CD4-positive, alpha-beta T cell treated with Interleukin-17A for 1 hour (primary cell): ENCODE data around the gene IL17RB.

Source experiments
- DNase-seq: peaks from one replicate; pipeline ENCODE4 v3.0.0-alpha.2; 2020

The IL17RB gene

DNA sequence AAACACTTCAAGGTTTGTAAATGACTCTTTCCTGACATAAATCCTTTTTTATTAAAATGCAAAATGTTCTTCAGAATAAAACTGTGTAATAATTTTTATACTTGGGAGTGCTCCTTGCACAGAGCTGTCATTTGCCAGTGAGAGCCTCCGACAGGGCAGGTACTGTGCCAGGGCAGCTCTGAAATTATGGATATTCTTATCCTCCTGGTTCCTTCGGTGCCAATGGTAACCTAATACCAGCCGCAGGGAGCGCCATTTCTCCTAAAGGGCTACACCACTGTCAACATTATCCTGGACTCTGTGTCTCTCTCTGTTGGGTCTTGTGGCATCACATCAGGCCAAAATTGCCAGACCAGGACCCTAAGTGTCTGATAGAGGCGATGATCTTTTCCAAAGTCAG, 33.1 kb upstream of the IL17RB start:
- no peak for DNase-seq

DNA sequence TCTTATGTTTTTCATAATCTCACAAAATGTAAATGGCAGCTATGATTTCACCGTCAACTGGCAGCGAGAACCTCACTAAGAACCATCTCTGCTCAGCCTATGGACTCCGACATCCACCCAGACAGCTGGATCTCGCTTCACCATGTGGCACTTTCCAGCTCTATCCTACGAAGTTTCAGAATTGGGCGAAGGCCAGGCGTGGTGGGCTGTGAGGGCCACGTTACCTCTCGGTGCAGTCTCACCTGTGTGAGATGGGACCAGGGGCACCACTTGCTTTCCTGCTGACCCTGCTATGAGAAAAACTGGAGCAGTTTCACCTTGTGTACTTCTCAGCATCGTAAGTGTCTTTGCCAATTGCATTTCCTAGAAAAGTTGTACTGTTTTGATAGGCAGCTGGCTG, 32.5 kb upstream of the IL17RB start:
- no peak for DNase-seq

GRCh38 chr3:53815067-53815466, 31.3 kb upstream of the IL17RB start:
- DNase-seq = no peak

- DNase-seq = no peak
Measured at GRCh38 chr3:53815651-53816050, 30.7 kb upstream of the IL17RB start.

GRCh38 chr3:53816425-53816824, 29.9 kb upstream of the IL17RB start:
- DNase-seq = no peak

GRCh38 chr3:53817211-53817610, 29.2 kb upstream of the IL17RB start:
- no peak for DNase-seq

- no peak for DNase-seq
Measured at GRCh38 chr3:53817809-53818208, 28.6 kb upstream of the IL17RB start.

DNA sequence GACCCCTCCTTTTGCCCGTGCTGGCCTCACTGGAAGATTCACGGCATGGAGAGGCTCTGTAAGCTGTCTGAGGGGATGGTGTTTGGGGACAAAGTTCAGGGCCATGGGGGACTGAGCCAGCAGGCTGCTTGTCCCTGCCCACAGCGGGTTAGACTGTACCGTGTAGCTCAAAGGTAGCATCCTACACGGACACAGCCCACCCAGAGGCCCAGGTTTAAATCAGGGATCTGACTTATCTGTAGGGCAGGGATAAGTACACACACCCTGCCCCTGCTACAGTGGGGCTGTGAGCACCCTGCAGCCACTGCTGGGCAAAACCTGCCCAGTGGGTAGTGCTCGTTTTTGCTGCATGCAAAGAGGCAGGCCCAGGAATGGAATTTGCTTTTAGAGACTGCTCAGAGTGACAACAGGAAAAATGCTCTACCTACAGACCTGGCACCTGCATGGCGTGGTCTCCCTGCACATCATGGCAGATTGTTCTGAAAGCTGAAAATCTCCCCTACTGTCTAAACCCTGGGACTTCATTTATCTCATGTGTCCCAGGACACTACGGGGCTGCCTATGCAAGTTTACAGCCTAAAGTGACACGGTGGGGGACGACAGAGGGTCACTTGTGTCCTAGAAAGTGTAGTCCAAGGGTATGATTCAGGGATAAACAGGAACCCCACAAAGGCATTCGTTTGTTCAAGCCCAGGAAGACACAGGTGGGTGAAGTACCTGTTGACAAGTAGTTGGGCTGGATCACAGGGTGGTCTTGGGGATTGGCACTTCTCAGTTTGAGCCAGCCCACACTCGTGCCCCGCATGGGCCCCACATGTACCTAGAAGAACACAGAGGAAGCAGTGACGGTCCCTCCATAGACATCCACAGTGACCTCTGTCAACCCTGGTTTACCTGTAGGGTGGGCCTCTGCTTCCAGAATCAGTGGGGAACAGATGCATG, 27.9 kb upstream of the IL17RB start:
- no peak for DNase-seq

DNA sequence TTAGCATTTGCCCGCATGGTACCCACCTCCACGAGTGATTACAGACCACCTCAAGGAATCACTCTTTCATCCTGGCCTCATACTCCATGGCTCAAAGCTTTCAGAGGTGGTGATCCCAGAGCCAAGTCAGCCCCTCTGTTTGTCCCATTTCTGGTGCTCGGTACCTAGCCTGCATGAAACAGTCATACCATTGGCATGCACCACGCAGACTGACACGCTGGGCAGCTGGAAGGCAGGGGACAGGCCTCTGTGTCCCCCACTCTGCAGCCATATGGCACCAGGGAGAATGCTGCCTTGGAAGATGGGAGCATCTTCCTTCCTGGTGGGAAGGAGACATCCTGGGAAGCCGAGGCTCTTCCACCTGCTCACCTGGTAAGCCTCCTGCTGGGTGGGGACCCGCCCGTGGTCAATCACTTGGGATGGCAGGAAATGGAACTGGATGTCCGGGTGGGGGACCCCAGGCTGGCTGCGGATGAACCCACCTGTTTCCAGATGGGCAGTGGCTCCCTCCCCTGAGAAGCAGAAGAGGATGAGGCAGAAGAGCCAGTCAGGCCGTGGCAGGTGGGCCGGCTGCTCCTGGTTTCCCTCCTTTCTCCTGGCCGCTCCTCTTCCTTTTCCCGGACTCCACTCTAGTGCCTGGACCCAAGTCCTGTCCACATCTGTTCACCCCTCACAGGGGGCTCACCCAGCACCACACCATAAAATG, 27.1 kb upstream of the IL17RB start:
- DNase-seq = no peak

GRCh38 chr3:53820084-53820483, 26.3 kb upstream of the IL17RB start:
- no peak for DNase-seq

DNA sequence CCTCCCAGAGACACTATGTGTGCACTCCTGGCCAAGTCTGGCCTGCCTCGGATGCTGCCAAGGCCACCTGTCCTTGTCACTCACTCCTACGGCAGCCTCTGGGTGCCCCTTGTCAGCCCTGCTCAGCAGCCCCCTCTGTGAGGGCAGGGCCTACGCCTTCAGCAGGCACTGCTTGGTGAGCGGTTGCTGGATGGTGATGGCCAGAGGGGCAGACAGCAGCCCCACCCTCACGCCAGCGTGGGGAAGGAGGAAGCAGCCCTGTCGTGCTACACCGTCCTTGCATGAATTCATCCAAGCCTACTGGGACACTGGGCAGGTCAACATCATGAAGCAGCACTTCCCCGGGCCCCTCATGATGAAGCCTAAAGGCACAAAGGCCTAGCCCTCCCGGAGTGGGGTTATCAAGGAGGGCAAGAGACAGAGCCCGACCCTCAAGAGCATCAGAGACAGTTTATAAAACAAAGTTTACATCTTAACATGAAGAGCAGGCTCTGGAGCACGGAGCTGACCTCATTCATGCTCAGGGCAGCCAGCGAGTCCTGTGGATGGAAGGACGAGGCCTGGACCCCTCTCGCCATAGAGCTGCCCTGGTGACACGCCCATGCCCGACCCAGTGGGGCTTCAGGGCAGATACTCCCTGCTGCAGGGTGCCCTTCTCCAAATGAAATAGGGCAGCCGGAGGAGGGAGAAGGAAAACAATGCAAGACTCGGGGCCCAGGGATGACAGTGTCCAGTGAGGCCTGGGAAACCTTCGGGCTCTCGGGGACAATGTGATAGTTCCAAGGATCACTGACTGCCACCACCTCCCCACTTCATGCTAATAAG, 25.4 kb upstream of the IL17RB start:
- DNase-seq = no peak

- DNase-seq = no peak
Measured at GRCh38 chr3:53821631-53822121, 24.7 kb upstream of the IL17RB start.

DNA sequence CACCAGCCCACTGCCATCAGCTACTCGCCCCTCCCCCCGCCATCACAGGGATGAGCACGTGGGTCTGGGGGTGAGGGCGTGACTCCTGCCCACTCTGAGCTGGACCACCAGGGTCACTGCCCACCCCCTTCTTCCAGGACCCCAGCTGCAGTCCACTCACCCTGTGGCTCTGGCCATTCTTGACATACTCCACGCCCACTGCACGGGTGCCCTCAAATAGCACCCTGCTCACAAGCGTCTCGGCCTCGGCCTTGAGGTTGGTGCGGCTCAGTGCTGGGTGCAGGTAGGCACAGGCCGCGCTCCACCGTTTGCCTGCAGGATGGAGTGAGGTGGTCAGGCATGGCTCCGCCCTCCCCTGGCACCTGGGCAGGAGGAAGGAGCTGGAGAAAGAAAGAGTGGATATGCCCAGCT, 24.0 kb upstream of the IL17RB start:
- DNase-seq = no peak

DNA sequence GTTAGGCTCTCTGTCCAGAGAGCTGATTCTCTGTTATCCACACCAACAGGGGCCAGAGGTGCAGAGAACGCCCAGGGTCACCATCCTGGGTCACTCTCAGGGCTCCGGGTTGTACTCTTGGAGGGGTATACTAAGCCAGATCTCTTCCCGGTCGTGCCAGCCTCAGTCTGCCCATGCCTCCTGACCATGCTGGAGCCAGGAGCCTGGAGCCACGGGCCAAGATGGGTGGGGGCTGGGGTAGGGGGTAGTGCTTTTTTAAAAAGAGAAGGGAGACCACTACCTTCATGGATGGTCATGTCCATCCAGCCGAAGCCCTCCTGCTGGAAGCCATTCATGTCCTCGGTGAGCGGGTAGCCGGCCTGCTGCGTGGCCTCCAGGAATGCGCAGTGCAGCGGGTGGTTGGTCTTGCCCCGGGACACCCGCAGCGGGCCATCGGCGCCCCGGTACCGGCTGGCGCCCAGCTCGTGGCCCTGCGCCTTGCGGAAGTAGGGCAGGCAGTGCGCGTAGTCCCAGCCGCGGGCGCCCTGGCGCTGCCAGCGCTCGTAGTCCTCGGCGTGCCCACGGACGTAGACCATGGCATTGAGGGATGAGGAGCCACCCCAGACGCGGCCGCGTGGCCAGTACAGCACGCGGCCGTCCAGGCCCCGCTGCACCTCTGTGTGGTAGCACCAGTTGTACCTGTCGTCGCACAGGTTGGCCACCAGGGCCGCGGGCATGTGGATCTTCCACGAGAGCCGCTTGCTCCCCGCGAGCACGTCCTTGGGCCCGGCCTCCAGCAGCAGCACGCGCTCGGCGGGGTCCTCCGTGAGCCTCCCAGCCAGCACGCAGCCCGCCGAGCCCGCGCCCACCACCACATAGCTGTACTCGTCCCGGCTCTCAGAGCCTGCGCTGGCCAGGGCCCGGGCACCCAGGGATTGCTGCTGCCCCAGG, 23.1 kb upstream of the IL17RB start:
- no peak for DNase-seq

- no peak for DNase-seq
Measured at GRCh38 chr3:53823956-53824657, 22.3 kb upstream of the IL17RB start.

DNA sequence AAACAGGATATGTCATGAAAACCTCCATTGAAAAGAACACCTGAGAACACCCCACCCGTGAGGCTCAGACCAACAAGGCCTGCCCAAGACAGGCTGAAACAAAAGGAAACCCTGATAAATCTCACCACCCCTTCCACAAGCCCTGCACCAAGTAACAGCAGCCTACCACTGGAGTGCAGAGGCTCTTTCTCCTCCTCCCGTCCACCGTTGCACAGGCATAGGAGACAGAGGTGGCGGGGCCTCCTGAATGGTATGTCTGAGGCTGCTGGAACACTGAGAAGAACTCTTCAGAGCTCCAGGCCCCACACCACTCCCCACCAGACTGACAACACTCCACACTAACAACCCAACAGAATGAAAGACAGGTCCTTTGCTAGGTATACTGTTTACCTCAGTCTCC, 21.6 kb upstream of the IL17RB start:
- DNase-seq = no peak

DNA sequence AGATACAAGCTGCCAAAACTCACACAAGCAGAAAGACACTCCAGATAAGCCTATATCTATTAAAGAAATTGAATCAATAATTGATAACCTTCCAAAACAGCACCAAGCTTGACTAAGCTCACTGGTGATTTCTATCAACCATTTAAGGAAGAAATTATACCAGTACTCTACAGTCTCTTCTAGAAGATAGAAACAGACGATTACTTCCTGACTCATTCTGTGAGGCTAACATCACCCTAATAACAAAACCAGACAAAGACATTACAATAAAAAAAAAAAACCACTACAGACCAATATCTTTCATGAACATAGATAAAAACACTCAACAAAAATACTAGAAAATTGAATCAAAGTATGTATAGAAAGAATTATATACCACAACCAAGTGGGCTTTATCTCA, 20.3 kb upstream of the IL17RB start:
- DNase-seq = no peak

- DNase-seq = no peak
Measured at GRCh38 chr3:53828581-53828980, 17.8 kb upstream of the IL17RB start.

- no peak for DNase-seq
Measured at GRCh38 chr3:53829605-53830004, 16.8 kb upstream of the IL17RB start.

- DNase-seq = no peak
Measured at GRCh38 chr3:53830944-53831343, 15.4 kb upstream of the IL17RB start.

DNA sequence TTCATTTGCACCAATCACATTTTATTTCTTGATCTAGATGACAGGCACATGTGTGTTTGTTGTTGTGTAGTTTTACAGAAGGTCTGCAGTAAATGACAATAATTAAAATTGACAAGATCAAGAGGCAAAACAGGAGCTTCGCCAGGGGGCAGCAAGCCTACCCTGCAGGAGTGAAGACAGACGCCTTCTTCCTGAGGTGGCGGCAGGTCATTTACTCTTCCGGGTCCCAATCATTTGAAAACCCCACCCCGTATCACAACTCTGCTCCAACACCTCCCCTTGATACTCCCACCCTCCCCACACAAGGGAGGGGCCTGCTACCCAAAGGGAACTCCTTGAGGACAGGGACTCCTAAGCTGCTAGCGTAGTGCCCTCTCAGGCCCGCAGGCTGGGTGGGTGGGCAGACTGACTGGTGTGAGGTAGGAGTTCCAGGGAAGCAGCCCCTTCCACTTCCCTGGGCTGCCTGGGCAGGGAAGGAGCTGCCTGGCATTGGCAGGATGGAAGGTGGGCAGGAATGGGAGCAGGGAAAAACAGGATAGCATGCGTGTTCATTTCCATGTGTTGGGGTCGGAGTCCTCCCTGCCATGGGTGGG, 13.2 kb upstream of the IL17RB start:
- DNase-seq = no peak
